Stimulated activated CD4-positive, alpha-beta T cell treated with anti-CD3 and anti-CD28 coated beads, Interleukin-2, amount 100 ng/mL, for 4 hours (primary cell): ENCODE data around the gene RASSF5.

Experiments
- DNase-seq: peaks from one replicate; pipeline ENCODE4 v3.0.0-alpha.2; 2020; ENCODE audit warnings: low read depth

Gene RASSF5

DNA sequence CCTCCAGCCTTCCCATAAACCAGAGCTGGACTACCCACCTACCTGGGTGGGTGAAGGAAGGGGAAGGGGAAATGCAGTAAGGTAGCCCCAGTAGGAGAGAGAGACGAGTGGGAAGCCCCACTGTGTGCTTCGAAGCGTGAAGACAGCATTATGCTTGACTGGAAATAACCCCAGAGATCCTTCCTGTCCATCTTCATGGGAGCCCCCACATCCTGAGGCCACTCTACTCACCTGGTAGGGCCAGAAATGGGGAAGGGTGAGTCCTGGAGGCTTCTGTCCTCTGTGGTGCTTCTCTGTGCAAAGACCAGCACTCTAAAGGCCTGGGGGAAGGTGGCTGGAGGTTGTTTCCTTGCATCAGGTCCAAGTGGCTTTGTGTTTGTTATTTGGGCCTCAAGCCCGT is 10.0 kb upstream of the RASSF5 start:
- DNase-seq, result no peak

DNA sequence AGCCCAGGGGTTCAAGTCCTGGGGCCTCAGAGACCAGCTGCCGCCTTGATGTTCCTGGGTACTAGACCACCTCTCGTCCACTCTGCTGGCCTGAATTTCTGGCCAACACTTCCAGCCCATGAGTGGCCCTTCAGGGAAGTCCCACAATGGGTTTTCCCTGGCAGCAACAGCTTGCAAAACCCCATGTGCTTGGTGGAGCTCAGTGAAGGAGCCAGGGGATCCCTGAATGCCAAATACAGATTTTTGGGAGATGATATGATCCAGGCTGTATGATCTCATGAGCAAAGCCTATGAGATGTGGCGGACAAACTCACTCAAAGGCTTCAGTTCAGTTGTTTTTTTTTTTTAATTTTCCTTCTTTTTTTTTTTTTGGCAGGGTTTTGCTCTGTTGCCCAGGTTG is 9.6 kb upstream of the RASSF5 start:
- no peak for DNase-seq

DNA sequence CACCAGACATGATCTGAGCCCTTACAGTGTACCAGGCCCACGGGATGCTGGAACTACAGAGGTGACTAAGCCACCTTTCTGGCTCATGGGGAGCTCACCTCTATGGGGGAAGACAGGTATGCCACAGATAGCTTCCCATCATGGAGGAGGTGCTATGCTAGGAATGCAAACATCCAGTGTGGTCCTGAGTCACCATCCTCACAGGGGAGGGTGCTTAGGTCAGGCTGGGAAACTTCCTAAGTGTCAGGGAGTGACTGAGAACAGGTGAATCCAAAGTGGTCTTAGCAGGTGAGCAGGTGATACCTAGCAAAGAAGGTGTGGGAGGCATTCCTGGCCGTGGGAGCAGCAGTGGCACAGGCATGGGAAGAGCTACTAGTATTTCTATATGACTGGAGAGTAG is 8.6 kb upstream of the RASSF5 start:
- DNase-seq, result no peak

DNA sequence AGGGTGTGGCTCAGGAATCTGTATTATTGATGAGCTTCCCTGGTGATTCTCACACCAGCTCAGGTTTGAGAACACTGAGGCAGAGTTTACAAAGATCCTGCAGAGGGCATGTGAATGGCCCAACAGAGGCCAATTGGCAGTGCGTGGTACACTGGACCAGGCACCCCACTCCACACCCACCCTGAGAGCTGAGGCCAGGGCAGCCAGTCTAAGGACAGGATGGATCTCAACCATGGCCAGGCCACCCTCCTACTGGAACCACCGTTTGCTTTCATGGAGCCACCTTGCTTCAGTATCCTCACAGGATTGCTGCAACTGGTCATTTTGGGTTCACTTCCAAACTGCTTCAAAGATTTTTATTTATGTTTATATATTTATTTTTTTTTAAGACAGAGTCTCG is 7.3 kb upstream of the RASSF5 start:
- DNase-seq, result no peak

DNA sequence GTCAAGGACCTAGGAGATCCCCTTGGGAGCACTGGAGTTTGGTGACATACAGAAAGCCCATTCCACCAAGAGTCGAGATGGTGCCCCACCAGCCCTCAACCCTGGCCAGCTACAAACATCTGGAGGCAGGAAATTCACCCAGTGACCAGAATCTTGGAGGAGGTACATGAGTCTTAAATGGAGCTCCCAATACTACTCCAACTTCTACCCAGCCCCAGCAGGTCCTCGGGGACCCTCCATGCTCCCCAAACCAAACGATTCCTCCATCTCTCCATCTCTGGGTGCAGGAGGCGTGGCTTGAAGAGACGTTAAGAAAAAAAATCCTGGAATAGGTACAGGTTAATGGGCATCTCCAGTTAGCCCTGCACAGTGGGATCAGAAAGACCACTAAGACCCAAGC is 5.5 kb upstream of the RASSF5 start:
- no peak for DNase-seq

DNA sequence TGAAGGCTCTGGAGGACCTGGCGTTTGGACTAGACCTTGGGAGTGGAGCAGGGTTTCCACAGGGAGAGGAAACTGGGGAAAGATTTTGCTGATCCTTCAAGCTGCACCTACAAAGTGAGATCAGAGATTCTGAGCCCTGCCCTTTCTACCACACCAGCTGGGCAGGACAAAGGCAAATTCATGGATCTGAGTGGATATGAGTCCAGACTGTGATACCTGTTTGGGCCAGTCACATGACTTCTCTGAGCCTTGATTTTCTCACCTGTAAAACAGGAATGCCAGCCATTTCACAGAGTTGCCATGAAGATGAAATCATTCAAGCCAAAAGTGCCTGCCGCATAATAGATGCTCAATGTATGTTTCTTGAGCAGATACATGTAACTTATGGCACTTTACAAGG is 4.9 kb upstream of the RASSF5 start:
- no peak for DNase-seq

DNA sequence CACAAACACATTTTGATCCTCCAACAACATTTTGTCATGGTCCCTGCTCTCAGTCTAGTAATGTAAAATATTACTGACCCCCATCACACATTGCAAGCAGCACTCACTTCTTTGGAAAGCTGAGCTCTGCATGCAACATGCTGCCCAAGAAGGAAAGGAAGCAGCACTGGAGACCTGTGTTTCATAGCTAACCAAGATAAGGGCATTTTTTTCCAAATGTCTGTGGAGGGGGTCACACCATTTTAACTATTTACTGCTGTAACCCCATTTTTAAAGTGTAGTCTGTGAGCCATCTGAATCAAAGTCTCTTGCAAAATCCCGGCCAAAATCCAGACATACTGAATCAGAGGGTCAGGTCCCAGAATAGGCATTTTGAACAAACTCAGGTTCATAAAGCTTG is 4.5 kb upstream of the RASSF5 start:
- DNase-seq, result no peak

DNA sequence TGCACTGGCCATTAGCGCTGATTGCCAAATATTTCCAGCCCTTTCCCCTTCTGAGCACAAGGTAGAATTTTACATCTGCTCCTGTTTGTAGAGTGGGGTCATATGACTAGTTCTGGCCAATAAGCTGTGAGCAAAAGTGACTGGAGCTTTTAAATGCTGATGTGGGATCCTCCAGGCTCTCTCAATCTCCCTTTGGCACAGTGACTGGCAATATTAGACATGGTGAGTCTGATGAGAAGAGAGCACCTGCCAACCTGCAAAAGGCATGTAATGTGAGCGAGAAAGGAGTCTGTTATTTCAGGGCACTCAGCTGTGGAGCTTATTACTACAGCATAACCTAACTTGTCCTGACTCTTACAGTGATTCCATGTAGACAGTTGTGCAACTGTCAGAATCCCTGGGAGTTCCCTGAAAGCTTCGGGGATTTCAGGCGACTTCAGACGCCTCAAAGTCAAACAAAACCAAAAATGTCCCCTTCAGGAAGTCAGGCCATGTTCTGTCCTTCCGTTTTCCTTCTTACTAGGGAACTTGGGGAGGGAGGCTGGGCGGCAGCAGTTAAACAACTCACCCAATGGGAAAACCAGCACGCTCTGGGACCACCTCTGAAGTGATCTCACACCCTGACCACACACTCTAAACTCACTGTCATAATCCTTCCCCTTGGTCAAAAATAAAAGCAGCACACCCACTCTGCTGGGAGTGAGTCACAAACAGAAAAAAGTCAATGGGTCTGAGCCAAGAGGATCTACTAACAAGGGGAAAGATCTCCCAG is 3.6 kb upstream of the RASSF5 start:
- DNase-seq, result no peak

DNA sequence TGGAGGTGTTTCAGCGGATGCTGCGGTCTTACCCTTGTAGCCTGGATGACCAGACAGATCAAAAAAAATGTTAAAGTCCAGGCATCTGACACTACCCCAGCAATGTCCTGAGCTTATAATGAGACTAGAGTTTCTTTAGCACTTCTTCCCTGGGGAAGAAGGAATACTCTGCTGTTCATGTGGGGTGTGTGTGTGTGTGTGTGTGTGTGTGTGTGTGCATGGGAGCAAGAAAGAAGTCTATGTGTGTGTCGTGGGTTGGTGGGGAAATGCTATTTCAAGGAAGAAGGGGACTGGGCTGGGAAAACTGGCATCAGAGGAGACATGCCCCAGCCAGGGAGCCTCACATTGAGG is 3.0 kb upstream of the RASSF5 start:
- no peak for DNase-seq

DNA sequence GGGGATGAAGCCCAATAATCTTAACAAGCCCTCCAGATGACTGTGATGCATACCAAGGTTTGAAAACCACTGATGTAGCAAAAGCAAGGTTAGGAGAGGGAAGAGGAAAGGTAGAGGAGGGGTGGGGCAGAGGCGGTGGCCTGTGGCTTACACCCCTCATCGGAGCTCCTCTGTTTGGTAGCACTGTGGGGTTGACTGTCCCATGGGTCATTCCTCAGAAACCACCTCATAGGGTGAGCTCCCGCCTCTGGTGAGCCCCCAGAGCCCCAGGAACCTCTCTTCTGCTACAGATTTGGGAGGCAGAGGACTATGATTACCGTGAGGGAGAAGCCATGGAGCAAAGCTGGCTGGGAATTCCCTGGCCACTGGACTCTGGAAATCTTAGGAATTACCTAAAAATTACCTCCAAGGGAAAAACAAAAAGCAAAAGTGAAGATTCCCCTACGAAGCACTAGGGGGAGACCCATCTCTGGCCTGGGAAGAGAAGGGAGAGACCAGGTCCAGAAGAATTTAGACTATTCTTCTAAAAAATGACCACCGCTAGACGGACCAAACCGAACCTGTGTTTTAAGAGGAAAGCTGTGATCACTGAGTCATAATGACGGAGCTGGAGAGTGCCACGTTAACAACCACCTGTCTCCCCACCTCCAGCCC is 1.5 kb upstream of the RASSF5 start:
- DNase-seq, result no peak

DNA sequence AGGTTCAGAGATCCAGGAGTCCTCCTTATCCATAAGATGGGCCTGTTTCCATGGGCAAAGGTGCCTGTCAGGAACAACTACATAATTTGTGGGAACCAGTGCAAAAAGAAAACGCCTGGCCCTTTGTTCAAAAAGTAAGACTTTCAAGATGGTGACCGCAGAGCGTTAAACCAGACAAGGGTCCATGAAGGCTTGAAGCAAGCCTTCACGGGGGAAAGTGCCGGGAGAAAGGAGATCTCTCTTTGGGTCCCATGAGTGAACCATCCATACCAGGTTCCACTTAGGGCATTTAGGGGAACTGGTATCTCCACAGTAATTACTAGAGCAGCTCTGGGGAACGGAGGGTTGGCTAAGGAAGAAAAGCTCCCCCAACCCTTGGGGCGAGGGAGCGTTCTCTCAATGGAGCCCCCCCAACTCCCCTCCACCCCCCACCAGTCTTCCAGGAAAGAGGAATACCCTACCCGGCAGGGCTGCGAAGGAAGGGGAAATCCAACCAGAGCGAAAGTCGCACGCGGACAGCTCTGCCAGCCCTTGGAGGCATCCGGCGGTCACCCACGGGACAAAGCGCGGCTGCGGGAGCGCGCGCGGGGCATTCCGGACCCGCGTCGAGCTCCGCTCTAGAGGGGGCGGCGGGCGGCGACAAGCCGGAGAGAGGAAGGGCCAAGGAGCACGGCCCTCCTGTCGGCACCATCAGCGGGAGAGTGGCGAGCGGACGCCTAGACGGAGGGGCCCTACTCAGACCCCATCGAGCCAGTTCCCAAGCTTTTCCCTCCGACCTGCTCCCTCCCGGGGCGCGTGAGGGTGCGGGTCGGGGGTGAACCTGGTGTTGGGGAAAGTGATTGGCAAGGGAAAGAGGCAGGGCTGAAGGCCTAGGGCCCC is 687 bp upstream of the RASSF5 start:
- no peak for DNase-seq

DNA sequence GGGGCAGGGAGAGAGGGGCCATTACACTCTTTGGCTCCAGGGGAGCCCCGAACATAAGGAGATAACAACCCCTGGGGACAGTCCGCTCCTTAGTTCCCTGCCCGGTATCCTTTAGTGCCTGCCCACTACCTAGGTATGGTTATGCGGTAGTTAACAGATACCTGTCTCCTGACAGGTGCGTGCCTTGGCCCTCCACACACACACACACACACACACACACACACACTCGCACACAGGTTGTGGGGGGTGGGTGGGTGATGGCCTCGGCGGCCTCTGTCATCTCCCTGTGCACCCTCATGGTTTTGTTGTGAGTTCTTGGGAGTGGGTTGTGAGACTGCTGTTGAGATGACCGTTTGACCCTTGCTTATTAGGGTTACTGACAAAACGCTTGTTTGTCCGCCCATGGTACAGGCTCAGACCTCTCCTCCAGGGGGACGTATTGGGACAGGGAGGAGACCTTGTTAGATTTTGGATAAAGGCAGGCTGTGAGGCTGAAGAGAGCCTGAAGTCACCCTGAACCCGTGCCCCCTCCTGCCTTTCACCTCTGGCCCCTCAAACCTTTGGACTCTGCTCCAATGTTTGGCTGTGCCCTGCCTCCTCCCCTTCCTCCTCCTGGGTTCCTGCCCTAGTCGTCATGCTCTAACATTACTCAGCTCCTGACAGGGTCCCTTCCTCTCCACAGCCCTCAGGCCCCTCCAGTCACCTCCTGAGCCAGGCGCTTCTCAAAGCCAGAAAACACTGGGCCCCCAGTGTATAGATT is 979 bp downstream of the RASSF5 start:
- no peak for DNase-seq

DNA sequence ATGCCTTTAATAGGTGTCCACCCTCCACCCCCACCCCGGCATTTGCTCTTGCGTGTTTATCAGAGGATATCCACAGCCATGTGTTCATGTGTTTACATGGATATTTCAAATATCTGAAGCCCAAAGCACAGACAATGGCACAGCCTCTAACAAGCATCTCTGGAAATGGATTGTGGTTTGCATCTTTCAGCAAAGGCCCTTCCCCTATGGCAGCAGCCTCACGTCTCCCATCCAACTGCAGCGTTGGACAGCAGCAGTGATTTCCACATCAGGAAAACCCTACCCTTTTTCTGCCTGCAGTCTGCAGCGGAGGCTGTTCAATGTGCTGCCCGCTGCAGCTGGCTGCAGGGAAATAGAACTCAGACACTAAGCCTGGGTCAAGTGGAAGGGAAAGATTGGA is 1.6 kb downstream of the RASSF5 start:
- no peak for DNase-seq

DNA sequence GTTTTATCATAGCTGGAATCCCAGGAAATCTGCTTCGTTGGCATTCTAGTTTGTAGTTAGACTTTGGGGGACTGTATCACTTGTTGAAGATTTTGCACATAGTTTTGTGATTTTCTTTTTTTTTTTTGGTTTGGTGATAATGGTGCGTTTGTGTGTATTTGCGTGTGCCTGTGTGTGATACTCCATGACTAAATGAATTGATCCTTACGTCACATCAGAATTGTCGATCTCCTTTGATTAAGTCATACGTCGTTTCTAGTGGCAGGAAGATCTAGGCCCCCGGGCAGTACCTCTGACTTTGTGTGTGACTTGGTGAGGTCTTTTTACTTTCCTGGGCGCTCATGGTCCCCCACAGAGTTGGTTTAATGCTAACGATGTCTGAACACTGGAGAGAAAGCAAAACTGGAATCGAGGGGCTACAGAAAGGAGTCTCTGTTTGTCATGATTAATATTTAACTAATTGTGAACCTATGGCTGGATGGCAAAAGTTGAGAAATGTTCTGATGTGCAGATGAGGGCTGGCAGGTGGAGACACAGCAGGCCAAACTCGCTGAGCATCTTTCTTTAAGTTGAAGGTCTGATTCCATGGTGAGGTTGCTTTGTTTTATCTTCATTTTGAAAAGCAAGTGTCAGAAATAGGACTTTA is 2.4 kb downstream of the RASSF5 start:
- DNase-seq, result no peak

DNA sequence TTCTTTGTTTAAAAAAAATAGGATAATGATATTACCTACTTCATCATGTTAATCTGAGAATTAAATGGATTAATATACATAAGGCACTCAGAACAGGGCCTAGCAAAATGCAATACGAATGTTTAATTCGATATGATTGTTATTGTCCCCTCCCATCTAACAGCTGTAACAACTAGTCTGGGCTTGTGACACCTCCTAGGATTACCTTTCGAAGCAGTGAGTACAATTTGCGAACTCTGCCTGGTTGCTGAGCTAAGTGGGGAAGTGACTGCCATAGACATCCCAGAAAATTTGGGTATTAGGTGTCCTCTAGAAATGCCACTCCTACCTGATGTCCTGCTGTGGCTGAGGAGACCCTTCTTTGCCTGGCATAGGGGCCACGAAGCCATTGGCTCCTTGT is 3.0 kb downstream of the RASSF5 start:
- DNase-seq, result no peak

DNA sequence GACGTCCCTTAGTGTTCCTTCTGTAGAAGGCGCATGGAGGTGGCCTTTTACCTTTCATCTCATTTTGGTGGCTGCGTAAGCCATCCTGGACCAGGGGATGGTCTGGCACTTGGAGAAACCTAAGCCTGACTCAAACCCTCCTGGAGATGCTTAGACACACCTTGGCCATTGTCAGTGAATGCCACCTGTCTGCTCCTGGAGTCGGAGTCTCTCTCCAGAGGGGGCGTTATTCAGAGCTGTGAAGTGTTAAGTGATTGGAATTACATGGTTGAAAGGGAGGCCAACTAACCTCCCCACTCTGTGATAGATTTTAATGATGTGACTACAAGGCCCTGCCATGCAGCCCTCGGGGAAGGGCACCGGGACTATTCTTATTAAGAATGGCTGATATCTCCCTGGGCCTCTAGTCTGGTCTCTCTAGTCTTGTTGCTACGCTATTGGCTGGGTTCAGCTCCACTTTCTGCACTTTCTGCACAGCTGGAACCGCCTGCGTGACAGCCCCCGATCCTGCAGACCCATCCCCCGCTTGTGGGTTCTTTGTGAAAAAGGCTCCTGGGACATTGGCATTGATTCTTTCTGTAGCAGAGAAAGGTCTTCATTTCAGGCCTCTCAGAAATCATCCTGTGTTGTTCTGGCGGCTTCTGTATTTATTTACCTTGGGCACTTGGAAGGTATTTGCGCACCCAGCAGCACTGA is 4.2 kb downstream of the RASSF5 start:
- DNase-seq, result no peak

DNA sequence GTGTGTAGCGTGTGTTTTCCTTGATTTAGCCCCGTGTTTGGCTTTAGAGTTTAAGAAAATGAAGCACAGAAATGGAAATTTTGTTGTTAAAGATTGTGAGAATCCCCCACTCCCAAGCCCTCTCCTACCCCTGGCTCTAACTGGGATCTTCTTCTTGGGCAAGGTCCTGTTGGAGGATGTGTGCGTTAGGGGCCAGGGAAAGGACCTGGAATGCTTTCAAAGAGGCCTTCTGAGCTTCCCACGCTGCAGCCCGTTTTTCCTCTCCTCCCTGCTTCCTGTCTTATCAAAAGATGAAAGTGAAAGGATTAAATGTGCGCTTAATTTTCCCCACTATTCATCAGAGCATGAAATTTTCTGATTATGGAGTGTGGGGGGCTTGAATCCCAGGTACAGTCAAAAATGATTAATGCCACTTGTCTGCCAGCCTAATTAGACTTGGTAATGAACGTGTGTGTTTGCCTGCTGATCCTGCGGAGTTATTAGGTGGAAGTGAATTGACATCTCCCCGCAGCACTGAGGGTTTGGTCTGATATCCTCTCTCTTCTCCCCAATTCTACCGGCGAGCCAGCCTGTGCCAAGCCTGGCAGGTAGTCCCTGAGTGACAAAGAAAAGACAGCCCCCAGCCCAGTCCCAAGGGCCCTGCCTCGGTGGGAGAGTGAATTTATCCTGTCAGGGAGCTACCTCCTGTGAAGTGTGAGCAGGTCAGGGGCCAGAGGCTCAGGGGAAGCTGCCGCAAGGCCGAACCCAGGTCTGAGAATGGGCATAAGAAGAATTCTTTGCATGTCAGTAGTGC is 4.9 kb downstream of the RASSF5 start:
- no peak for DNase-seq

DNA sequence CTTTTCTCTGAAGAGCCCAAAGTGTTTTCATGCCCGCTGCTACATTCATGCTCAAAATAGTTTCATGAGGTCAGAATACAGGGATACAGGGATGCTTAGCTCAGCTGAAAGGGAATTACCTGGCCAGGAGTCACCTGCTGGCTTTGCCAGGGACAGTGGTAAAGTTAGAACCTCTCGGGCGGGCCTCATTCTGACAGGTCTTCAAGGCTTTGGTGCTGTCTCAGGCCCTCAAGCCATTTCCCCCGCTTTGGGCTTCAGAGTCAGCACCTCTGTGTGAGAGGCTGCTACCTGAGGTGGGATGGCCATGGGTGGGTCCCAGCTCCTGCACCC is 5.5 kb downstream of the RASSF5 start:
- no peak for DNase-seq

DNA sequence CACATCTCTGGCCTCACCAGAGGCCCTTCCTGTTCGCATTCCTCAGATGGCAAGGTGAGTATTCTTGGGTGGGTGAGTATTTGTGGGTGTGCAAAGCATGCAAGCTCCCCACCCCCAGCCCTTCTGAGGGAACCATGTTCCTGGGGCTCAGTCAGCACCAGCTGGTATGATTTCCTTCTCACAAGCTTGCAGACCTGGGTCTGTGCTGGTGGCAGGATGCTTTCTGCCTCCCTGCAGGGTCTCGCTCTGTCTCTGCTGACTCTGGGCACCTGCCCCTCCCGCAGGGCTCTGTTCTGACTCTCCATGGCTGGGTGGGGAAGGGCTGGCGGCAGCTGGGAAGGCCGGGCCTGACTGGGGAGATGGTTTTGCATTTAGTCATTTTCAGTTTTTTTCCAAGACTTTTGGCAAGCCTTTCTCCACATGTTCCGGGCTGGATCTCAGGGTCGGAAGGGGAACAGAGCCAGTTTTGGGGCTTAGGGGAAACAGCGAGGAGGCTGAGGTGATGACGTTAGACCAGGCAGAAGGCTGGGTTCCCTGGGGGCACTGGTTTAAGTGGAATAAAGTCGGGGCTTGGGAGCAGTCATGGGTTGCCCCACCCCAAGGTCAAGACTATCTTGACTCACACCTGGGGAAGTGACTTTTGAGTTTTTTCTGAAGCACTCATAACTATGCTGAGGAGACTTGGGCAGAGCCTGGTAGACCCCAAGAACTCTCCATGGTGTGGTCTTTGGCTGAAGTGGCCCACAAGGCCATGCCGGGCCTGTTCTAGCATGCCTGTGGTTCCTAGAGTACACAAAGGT is 6.2 kb downstream of the RASSF5 start:
- DNase-seq, result no peak
